B cell (primary cell): Measurements from ENCODE around the gene ASPN. TPM values are rescaled to one million over a fixed set of nuclear protein-coding genes. Genes with fewer than 3 reads are reported as not detected.

Experiments used
- ATAC-seq: fragments of 200-7000 bp; cut with Tn5 transposase; one replicate; pipeline ENCODE4 v1.10.0; 2021; ENCODE audit warnings: low read depth, mild to moderate bottlenecking, moderate number of reproducible peaks, moderate library complexity
- CTCF ChIA-PET: fragments of 350-600 bp; sonication (Branson Sonifier 250); formaldehyde crosslinking; loops from one replicate; lab custom pipeline; 2021; ENCODE audit warnings: antibody characterized with exemption, inconsistent platforms; lab: Charles Lee
- POLR2A ChIA-PET: fragments of 350-600 bp; sonication (Branson Sonifier 250); formaldehyde crosslinking; loops from one replicate; lab custom pipeline; 2021; ENCODE audit warnings: antibody characterized with exemption; lab: Charles Lee
- DNase-seq: peaks from one replicate; pipeline ENCODE4 v3.0.0; 2013
- H2AFZ ChIP-seq: 2 replicates; pipeline ENCODE4 v1.6.1; 2012; ENCODE audit warnings: mild to moderate bottlenecking, low read depth, low read length; ENCODE audit not compliant: insufficient read depth, poor library complexity, severe bottlenecking
- H3K27ac ChIP-seq, 2 donors: 1 replicate in 1 of 2; 2 replicates in 1 of 2; pipeline ENCODE4 v1.5.1; 2012 to 2013; ENCODE audit warnings: low read length in 2 of 2, mild to moderate bottlenecking in 2 of 2, moderate library complexity in 1 of 2
- H3K27me3 ChIP-seq, 4 experiments: fragments of 200-600 bp in 1 of 4; sonication (generic) in 1 of 4; replicated peaks in 1 of 4; 1 replicate in 2 of 4; 2 replicates in 2 of 4; pipeline versions ENCODE4 v1.6.1 to v1.7.0; 2013 to 2016; ENCODE audit warnings: low read length in 3 of 4, mild to moderate bottlenecking in 2 of 4, mixed read lengths in 1 of 4, moderate library complexity in 1 of 4; ENCODE audit not compliant: insufficient read depth in 4 of 4, control insufficient read depth in 3 of 4; ENCODE audit errors: control extremely low read depth in 1 of 4
- H3K36me3 ChIP-seq, 2 experiments: replicated peaks in 1 of 2; 1 replicate in 1 of 2; 2 replicates in 1 of 2; pipeline versions ENCODE4 v1.6.1 to v1.7.1; 2013; ENCODE audit warnings: low read length in 1 of 2; ENCODE audit not compliant: insufficient read depth in 2 of 2, control insufficient read depth in 1 of 2; ENCODE audit errors: control extremely low read depth in 1 of 2, extremely low read depth in 1 of 2
- H3K4me1 ChIP-seq, 2 donors: fragments of 200-600 bp in 1 of 2; sonication (generic) in 1 of 2; 1 replicate in 1 of 2; 2 replicates in 1 of 2; pipeline versions ENCODE4 v1.5.1 to v1.6.1; 2013 to 2017; ENCODE audit warnings: low read length in 2 of 2; ENCODE audit not compliant: control insufficient read depth in 2 of 2, insufficient read depth in 2 of 2
- H3K4me2 ChIP-seq: replicated peaks from 2 replicates; pipeline ENCODE3; 2012; ENCODE audit warnings: mild to moderate bottlenecking, low read depth, low read length; ENCODE audit not compliant: poor library complexity, severe bottlenecking
- H3K4me3 ChIP-seq, 5 experiments: fragments of 200-600 bp in 1 of 5; sonication (generic) in 1 of 5; 1 replicate in 3 of 5; 2 replicates in 2 of 5; pipeline versions ENCODE4 v1.5.1 to v1.7.0; 2011 to 2016; ENCODE audit warnings: low read length in 4 of 5, mild to moderate bottlenecking in 4 of 5, low read depth in 2 of 5, control low read depth in 1 of 5, moderate library complexity in 1 of 5; ENCODE audit not compliant: insufficient read depth in 1 of 5; ENCODE audit errors: control extremely low read depth in 1 of 5, extremely low read depth in 1 of 5
- H3K79me2 ChIP-seq: fragments of 200-600 bp; sonication (generic); one replicate; pipeline ENCODE4 v1.6.0; 2016; ENCODE audit warnings: low read length; ENCODE audit not compliant: control insufficient read depth, insufficient read depth
- H3K9ac ChIP-seq: fragments of 200-600 bp; sonication (generic); 2 replicates; pipeline ENCODE4 v1.6.1; 2017; ENCODE audit warnings: mild to moderate bottlenecking, low read length, moderate library complexity
- H3K9me3 ChIP-seq, 3 donors: one replicate each; pipeline versions ENCODE4 v1.6.1 to v1.7.1; 2013; ENCODE audit warnings: low read length in 2 of 3; ENCODE audit not compliant: control insufficient read depth in 2 of 3, insufficient read depth in 1 of 3; ENCODE audit errors: control extremely low read depth in 1 of 3
- H4K20me1 ChIP-seq: 2 replicates; pipeline ENCODE4 v1.6.0; 2012; ENCODE audit warnings: mild to moderate bottlenecking, low read length; ENCODE audit not compliant: insufficient read depth, control insufficient read depth, poor library complexity, severe bottlenecking
- H3K27ac Mint-ChIP-seq: one replicate; pipeline ENCODE4 v1.8.0; 2021; ENCODE audit warnings: mixed read lengths
- H3K27me3 Mint-ChIP-seq: one replicate; pipeline ENCODE4 v1.8.0; 2021; ENCODE audit warnings: mixed read lengths
- H3K4me1 Mint-ChIP-seq: one replicate; pipeline ENCODE4 v1.8.0; 2021; ENCODE audit warnings: mixed read lengths
- H3K4me3 Mint-ChIP-seq: one replicate; pipeline ENCODE4 v1.8.0; 2021; ENCODE audit warnings: mixed read lengths
- H3K9me3 Mint-ChIP-seq: one replicate; pipeline ENCODE4 v1.8.0; 2022; ENCODE audit warnings: mixed read lengths; ENCODE audit not compliant: insufficient read depth
- CTCF ChIP-seq: fragments of 200-600 bp; IDR thresholded peaks from one replicate; pipeline ENCODE4 v1.8.0; 2022; ENCODE audit warnings: antibody characterized with exemption, mild to moderate bottlenecking
- EZH2 ChIP-seq: IDR thresholded peaks from 2 replicates; pipeline ENCODE4 v1.6.1; 2012; ENCODE audit warnings: borderline replicate concordance, low read depth, mild to moderate bottlenecking, moderate library complexity, low read length; ENCODE audit not compliant: insufficient read depth, poor library complexity, severe bottlenecking
- WGBS: methylation state at CpG from one replicate; pipeline ENCODE4 v1.1.5; 2013; ENCODE audit warnings: missing lambda C conversion rate; ENCODE audit not compliant: insufficient coverage; 5-methylcytosine and 5-hydroxymethylcytosine counted together
- intact Hi-C: fragments of 100-400 bp; cut with micrococcal nuclease; formaldehyde crosslinking; loops from one replicate; pipeline ENCODE4 v1.10.0; 2022
- polyA plus RNA-seq: library from polyadenylated mRNA; depleted of rRNA; stranded (reverse); fragments of >200 nt; gene quantifications from 2 replicates; pipeline ENCODE4 v1.2.3, GENCODE V29; 2012
- total RNA-seq, 2 donors: library from RNA; stranded (reverse); fragments of 120-200 nt in 1 of 2; gene quantifications; 1 replicate in 1 of 2; 2 replicates in 1 of 2; pipeline versions ENCODE4 v1.2.3 to v1.2.4, GENCODE V29; 2013 to 2022

The ASPN gene
- total and polyA plus RNA-seq, 2 donors (not counting 1 experiment from before 2014, with no cell fraction given): not detected

DNA sequence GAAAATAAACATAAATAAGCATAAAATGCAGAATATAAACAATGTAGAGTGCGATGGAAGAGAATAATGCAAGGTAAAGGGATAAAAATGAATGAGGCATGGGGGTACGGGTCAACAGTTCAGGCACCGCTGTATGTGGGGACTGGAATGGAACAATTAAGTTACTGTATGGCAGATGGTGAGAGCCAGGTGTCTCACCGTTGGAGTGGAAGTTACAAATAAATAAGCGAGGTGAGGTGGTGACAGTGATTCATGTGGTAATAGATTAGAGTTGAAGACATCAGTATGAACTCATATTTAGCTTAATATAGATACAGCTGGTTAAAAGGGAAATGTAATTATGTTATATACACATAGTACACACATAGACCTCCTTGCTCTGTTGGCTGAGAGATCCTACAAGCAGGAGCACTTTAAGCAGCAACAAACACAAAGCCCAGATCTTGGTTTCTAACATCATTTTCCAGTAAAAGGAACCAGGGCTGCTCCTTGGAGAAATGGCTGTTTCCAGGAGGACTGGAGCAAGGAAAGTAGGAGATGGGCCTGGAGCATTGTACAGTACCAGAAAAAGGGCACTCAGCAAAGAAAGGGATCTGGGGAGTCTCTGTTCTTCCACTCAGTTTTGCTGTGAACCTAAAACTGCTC lies 55.7 kb downstream of the ASPN start:
- Histone ChIP-seq H4K20me1 (no peaks in the 10 kb centered on the region), H3K36me3 (no peaks in the 10 kb centered on the region), H3K4me1 (no peaks in the 10 kb centered on the region), H3K27ac (no peak overlapping the region), H3K9ac (no peak overlapping the region), H3K4me3 (no peak overlapping the region), H3K79me2 (no peaks in the 10 kb centered on the region), H3K4me2 (no peak overlapping the region), H3K9me3 (no peaks in the 10 kb centered on the region), H3K27me3 (no peaks in the 10 kb centered on the region), H2AFZ (no peak overlapping the region)
- H3K4me3 Mint-ChIP-seq: no peak overlapping the region
- no peak for ATAC-seq
- WGBS: 100% methylated on average over 3 of the region's 5 CpGs
- intact Hi-C loops: no loop called here
- no peaks in the 10 kb centered on the region for H3K4me1 Mint-ChIP-seq
- no peak for TF ChIP-seq CTCF
- no peak for TF ChIP-seq EZH2
- no peaks in the 10 kb centered on the region for H3K9me3 Mint-ChIP-seq
- ChIA-PET POLR2A (no interaction called here), CTCF (no interaction called here)
- no peak overlapping the region for H3K27ac Mint-ChIP-seq
- DNase-seq: no peak
- H3K27me3 Mint-ChIP-seq: no peaks in the 10 kb centered on the region

- ChIA-PET CTCF (no interaction called here), POLR2A (no interaction called here)
- H3K79me2 ChIP-seq: no peaks in the 10 kb centered on the region
- H3K36me3 ChIP-seq: no peaks in the 10 kb centered on the region
- DNase-seq (no peak), ATAC-seq (no peak)
- Mint-ChIP-seq H3K27ac (no peak overlapping the region), H3K4me1 (no peaks in the 10 kb centered on the region), H3K4me3 (no peak overlapping the region), H3K9me3 (no peaks in the 10 kb centered on the region), H3K27me3 (no peaks in the 10 kb centered on the region)
- no peaks in the 10 kb centered on the region for H4K20me1 ChIP-seq
- no peak overlapping the region for H3K9ac ChIP-seq
- no peaks in the 10 kb centered on the region for H3K27me3 ChIP-seq
- H3K4me2 ChIP-seq: no peak overlapping the region
- H3K4me3 ChIP-seq: no peak overlapping the region
- TF ChIP-seq CTCF (no peak), EZH2 (no peak)
- no peak overlapping the region for H3K27ac ChIP-seq
- no peaks in the 10 kb centered on the region for H3K4me1 ChIP-seq
- H2AFZ ChIP-seq: no peak overlapping the region
- no CpG with 5 or more reads among the region's 2 CpGs for WGBS
- intact Hi-C loops: no loop called here
- H3K9me3 ChIP-seq: no peaks in the 10 kb centered on the region
Measured at GRCh38 chr9:92425474-92425873, 56.8 kb downstream of the ASPN start.
